ENCODE data around the gene ME1.

DNA sequence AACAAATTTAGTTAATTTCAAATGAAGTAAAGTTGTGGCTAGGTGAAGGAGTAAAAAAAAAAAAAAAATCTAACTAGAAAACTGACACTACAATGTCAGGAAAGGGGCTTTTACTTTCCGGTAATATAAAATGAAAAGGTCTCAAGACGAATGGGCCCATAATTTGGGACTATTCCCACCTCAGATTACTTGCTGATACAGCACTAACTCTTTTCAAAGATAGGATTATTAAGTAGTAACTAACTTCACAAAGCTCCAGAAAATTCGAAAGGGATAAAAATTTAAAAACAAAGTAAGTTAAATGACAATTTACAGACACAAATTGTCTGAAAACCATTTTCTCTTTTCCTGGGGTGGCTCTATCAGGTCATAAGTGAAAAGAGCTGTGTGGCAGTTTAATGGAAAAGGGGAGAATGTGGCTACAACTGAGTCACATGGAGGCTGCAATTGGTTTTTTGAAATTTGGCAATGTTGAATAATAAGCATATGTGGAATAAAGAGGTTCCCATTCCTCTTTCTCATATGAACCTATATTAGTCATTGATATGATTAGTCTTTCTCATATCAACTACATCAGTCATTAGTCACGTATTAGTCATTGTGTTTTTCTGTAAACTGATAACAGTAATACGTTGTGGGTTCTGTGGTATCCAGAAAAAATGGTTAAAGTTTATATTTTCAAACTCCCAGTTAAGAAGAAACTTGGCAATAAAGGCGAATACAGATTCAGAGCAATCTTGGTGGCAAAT is 159.7 kb downstream of the ME1 start:
- TF ChIP-seq CTCF (IDR thresholded peaks at IDR 0.05; ENCODE audit: borderline replicate concordance, extremely low read depth, low read length, poor library complexity, severe bottlenecking) (no peak), EZH2 (IDR thresholded peaks at IDR 0.05; ENCODE audit: borderline replicate concordance, low read depth, low read length, severe bottlenecking) (no peak)
